Pancreas (tissue), 10 donors: Measurements from ENCODE around the gene CHD9. TPM values are rescaled to one million over a fixed set of nuclear protein-coding genes. Genes with fewer than 3 reads are reported as not detected.

Source experiments
- ATAC-seq, 4 donors: fragments of 200-7000 bp; cut with Tn5 transposase; one replicate each; pipeline versions ENCODE4 v1.8.0 to v1.9.1; 2020; ENCODE audit warnings: mild to moderate bottlenecking in 4 of 4, moderate library complexity in 4 of 4
- DNase-seq, 6 donors: peaks; one replicate each; pipeline ENCODE4 v3.0.0-alpha.2; 2020
- FAIRE-seq: peaks from 2 replicates; lab custom pipeline; 2012; peaks lifted over from hg19 to GRCh38; lab: Jason Lieb, UNC
- H3K27ac ChIP-seq, 4 donors: fragments of 200-600 bp; sonication (generic); 1 replicate in 3 of 4; 2 replicates in 1 of 4; pipeline versions ENCODE4 v1.5.0 to v1.8.0; 2020
- H3K27me3 ChIP-seq, 4 donors: fragments of 200-600 bp; one replicate each; pipeline ENCODE4 v1.8.0; 2021
- H3K36me3 ChIP-seq, 3 donors: fragments of 200-600 bp; sonication (generic) in 1 of 3; one replicate each; pipeline versions ENCODE4 v1.5.0 to v1.8.0; 2020 to 2021
- H3K4me1 ChIP-seq, 3 donors: fragments of 200-600 bp; one replicate each; pipeline ENCODE4 v1.8.0; 2021
- H3K4me3 ChIP-seq, 4 donors: fragments of 200-600 bp; sonication (generic) in 2 of 4; one replicate each; pipeline versions ENCODE4 v1.5.0 to v1.8.0; 2020 to 2021
- H3K9me3 ChIP-seq, 4 donors: fragments of 200-600 bp; one replicate each; pipeline ENCODE4 v1.8.0; 2021
- CTCF ChIP-seq, 4 donors: fragments of 200-600 bp; sonication (generic) in 3 of 4; IDR thresholded peaks; one replicate each; pipeline versions ENCODE4 v1.5.0 to v1.8.0; 2021; ENCODE audit warnings: antibody characterized with exemption in 4 of 4
- WGBS, 2 donors: extraction: QIAGEN DNeasy Blood & Tissue Kit; methylation state at CpG; one replicate each; pipeline ENCODE4 v1.1.7; 2013; 5-methylcytosine and 5-hydroxymethylcytosine counted together
- intact Hi-C, 3 donors: fragments of 100-400 bp; cut with DNase I; formaldehyde crosslinking; loops; one replicate each; pipeline versions ENCODE4 v1.11.1 to v1.14.2; 2022
- polyA plus RNA-seq, 2 donors: library from polyadenylated mRNA; stranded (reverse); fragments of 200-250 nt; gene quantifications; one replicate each; pipeline ENCODE4 v1.2.3, GENCODE V29; 2013
- total RNA-seq, 6 donors: library from RNA; stranded (reverse); fragmentation: NEBNext Ultra II Directional in 4 of 6; extraction: Animal tissue kit (Norgen Biotek cat#: 25700) in 4 of 6; gene quantifications; one replicate each; pipeline versions ENCODE4 v1.2.1 to v1.2.4, GENCODE V29; 2021 to 2023
- donor health status: healthy with polysubstance abuse.
- donor health status: DM: no; HTN: no; CAD: no; lungs with moderate emphysema.
- donor health status: DM: no; HTN: no; CAD: no.
- donor health status: control.
- donor health status: control.
- donor health status: Bipolar disorder and iron deficiency.
- donor health status: DM: yes; HTN: yes; CAD: no.
- donor health status: DM: no; HTN: no; CAD: no.
- donor health status: DM: no; HTN: no; CAD: no.
- donor health status: DM: yes; HTN: yes; CAD: no.

CHD9 gene
- total and polyA plus RNA-seq, 8 donors: 7.2 to 40.9 (median 30.1) TPM

GRCh38 chr16:53355064-53355463 lies 300.3 kb downstream of the CHD9 start:
- no peak for TF ChIP-seq CTCF (IDR thresholded peaks at IDR 0.05)
- FAIRE-seq (no peak), ATAC-seq (no peak), DNase-seq (no peak)
- H3K4me3 ChIP-seq: no peak overlapping the region
- intact Hi-C loops: no loop called here
- no peaks in the 10 kb centered on the region for H3K36me3 ChIP-seq
- no peaks in the 10 kb centered on the region for H3K4me1 ChIP-seq
- WGBS, 2 donors: 74 to 78% methylated on average over 11 of the region's 11 CpGs
- H3K9me3 ChIP-seq: no peaks in the 10 kb centered on the region
- H3K27ac ChIP-seq: no peak overlapping the region
- no peaks in the 10 kb centered on the region for H3K27me3 ChIP-seq

GRCh38 chr16:53356478-53357207 lies 301.9 kb downstream of the CHD9 start:
- Histone ChIP-seq H3K4me1 (no peaks in the 10 kb centered on the region), H3K36me3 (no peaks in the 10 kb centered on the region), H3K27me3 (no peaks in the 10 kb centered on the region), H3K27ac (no peak overlapping the region), H3K9me3 (no peaks in the 10 kb centered on the region), H3K4me3 (no peak overlapping the region)
- intact Hi-C loops: no loop called here
- no peak for TF ChIP-seq CTCF (IDR thresholded peaks at IDR 0.05)
- no peak for FAIRE-seq
- DNase-seq: no peak
- WGBS, 2 donors: 49 to 62% methylated on average over 4 of the region's 4 CpGs
- no peak for ATAC-seq

- FAIRE-seq (no peak), DNase-seq (no peak), ATAC-seq (no peak)
- Histone ChIP-seq H3K27ac (no peak overlapping the region), H3K9me3 (no peaks in the 10 kb centered on the region), H3K4me1 (no peaks in the 10 kb centered on the region), H3K4me3 (no peak overlapping the region), H3K36me3 (no peaks in the 10 kb centered on the region), H3K27me3 (no peaks in the 10 kb centered on the region)
- intact Hi-C loops: no loop called here
- TF ChIP-seq CTCF (IDR thresholded peaks at IDR 0.05): no peak
- 66 to 71% methylated on average over 5 of the region's 5 CpGs for WGBS, 2 donors
Observed at GRCh38 chr16:53357208-53357586, 302.4 kb downstream of the CHD9 start.

- H3K36me3 ChIP-seq: no peaks in the 10 kb centered on the region
- DNase-seq (no peak), FAIRE-seq (no peak), ATAC-seq (no peak)
- intact Hi-C loops: no loop called here
- H3K4me1 ChIP-seq: no peaks in the 10 kb centered on the region
- no peaks in the 10 kb centered on the region for H3K27me3 ChIP-seq
- H3K27ac ChIP-seq: no peak overlapping the region
- no peak overlapping the region for H3K4me3 ChIP-seq
- H3K9me3 ChIP-seq: no peaks in the 10 kb centered on the region
- WGBS, 2 donors: 52 to 57% methylated on average over 4 of the region's 4 CpGs
- no peak for TF ChIP-seq CTCF (IDR thresholded peaks at IDR 0.05)
Observed at GRCh38 chr16:53357955-53358354, 303.2 kb downstream of the CHD9 start.

- FAIRE-seq (no peak), ATAC-seq (no peak), DNase-seq (no peak)
- no peak for TF ChIP-seq CTCF (IDR thresholded peaks at IDR 0.05)
- Histone ChIP-seq H3K36me3 (no peaks in the 10 kb centered on the region), H3K9me3 (no peaks in the 10 kb centered on the region), H3K4me3 (no peak overlapping the region), H3K4me1 (no peaks in the 10 kb centered on the region), H3K27me3 (no peaks in the 10 kb centered on the region), H3K27ac (no peak overlapping the region)
- intact Hi-C loops: no loop called here
- 47 to 62% methylated on average over 9 of the region's 9 CpGs for WGBS, 2 donors
Observed at GRCh38 chr16:53358884-53359283, 304.1 kb downstream of the CHD9 start.
